SJCRH30 (cell line): ENCODE data around the gene LEMD3. TPM values are rescaled to one million over a fixed set of nuclear protein-coding genes. Genes with fewer than 3 reads are reported as not detected.

Source experiments
- total RNA-seq: library from RNA; depleted of rRNA; stranded (reverse); fragments of >200 nt; shearing (Covaris generic); gene quantifications from 2 replicates; pipeline ENCODE4 v1.2.3, GENCODE V29; 2014; rRNA removed

Gene LEMD3
- total RNA-seq, 1 experiment from 2014 or later, result 36.8 TPM

Other genes starting within 250 kb of the LEMD3 start
- not detected in 2 replicates for gene WIF1, start 48.3 kb upstream of the LEMD3 start, total RNA-seq
- 16.5 and 19.1 TPM in 2 replicates for gene MSRB3, start 109.1 kb downstream of the LEMD3 start, total RNA-seq